ENCODE results near the gene SMKR1. TPM values are rescaled to one million over a fixed set of nuclear protein-coding genes. Genes with fewer than 3 reads are reported as not detected.

Gene SMKR1
- total RNA-seq, 1 experiment from 2014 or later = 7.4 TPM

DNA sequence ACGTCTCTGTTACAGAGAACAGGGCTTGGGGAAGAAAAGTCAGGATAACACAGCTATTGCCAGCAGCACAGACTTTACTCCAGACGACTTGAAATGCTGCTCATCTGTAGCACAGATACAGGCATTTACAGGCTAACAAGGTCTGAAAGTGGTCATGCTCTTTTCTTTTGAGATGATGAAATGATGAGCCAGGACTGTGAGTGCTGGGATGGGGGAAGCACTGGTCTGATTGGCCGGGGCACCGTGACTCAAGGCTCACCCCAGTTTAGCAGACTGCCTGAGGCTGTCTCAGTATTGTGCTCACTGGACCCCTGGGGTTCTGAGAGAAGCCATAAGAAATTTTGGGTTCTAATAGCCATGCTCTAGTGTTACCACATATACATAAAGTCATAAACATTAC lies 12.4 kb downstream of the SMKR1 start:
- H2AFZ ChIP-seq (ENCODE audit: low read length) = no peak overlapping the region
- no peak overlapping the region for H3K27ac ChIP-seq (ENCODE audit: low read length)
- H3K9me2 ChIP-seq (replicated peaks; ENCODE audit: low read length) = no peaks in the 10 kb centered on the region
- H3K4me1 ChIP-seq (ENCODE audit: insufficient read depth, low read length) = no peaks in the 10 kb centered on the region
- no peak for TF ChIP-seq EZH2 (IDR thresholded peaks at IDR 0.05; ENCODE audit: low read length, unreplicated experiment)
- no peak for TF ChIP-seq EZH2phosphoT487 (IDR thresholded peaks at IDR 0.05; ENCODE audit: borderline replicate concordance, low read length)
- H3K9ac ChIP-seq (ENCODE audit: low read length) = no peak overlapping the region
- H3K27me3 ChIP-seq (ENCODE audit: low read length) = no peaks in the 10 kb centered on the region
- no peak overlapping the region for H3K4me2 ChIP-seq (ENCODE audit: low read length)
- H3K9me3 ChIP-seq (ENCODE audit: low read length) = no peaks in the 10 kb centered on the region
- DNase-seq = no peak
- CTCF ChIA-PET = no interaction called here
- H3K4me3 ChIP-seq (ENCODE audit: low read length) = no peak overlapping the region
- no peak for ATAC-seq
- intact Hi-C loops (cut with micrococcal nuclease) = no loop called here
- BruUV-seq (replicated peaks) = no TSS peak
- H3K79me2 ChIP-seq (ENCODE audit: low read length) = no peaks in the 10 kb centered on the region
- H3K36me3 ChIP-seq (ENCODE audit: low read depth, low read length) = no peaks in the 10 kb centered on the region
- POLR2A ChIA-PET (ENCODE audit: unreplicated experiment) = no interaction called here
- H4K20me1 ChIP-seq (ENCODE audit: low read length) = no peaks in the 10 kb centered on the region
- no peaks in the 10 kb centered on the region for H3F3A ChIP-seq (ENCODE audit: low read length, unreplicated experiment)

DNA sequence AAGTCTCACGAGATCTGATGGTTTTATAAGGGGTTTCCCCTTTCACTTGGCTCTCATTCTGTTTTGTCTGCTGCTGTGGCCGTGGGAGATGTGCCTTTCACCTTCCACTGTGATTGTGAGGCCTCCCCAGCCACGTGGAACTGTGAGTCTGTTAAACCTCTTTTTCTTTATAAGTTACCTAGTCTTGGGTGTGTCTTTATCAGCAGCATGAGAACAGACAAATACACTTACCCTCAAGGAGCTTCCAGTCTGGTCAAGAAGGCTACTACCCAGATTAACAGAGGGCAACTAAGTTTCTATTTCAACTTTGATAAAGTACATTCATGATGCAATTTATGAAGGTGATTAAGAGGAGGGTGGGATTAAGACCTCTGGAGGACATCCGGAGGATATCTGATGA lies 13.1 kb downstream of the SMKR1 start:
- Histone ChIP-seq H3K4me3 (ENCODE audit: low read length) (no peak overlapping the region), H3K9me2 (replicated peaks; ENCODE audit: low read length) (no peaks in the 10 kb centered on the region), H3K9me3 (ENCODE audit: low read length) (no peaks in the 10 kb centered on the region), H4K20me1 (ENCODE audit: low read length) (no peaks in the 10 kb centered on the region), H3K79me2 (ENCODE audit: low read length) (no peaks in the 10 kb centered on the region), H3K27ac (ENCODE audit: low read length) (no peak overlapping the region), H3K4me2 (ENCODE audit: low read length) (no peak overlapping the region), H3K36me3 (ENCODE audit: low read depth, low read length) (no peaks in the 10 kb centered on the region), H3F3A (ENCODE audit: low read length, unreplicated experiment) (no peaks in the 10 kb centered on the region), H3K4me1 (ENCODE audit: insufficient read depth, low read length) (no peaks in the 10 kb centered on the region), H2AFZ (ENCODE audit: low read length) (no peak overlapping the region), H3K9ac (ENCODE audit: low read length) (no peak overlapping the region), H3K27me3 (ENCODE audit: low read length) (no peaks in the 10 kb centered on the region)
- intact Hi-C loops (cut with micrococcal nuclease) = no loop called here
- no peak for DNase-seq
- ChIA-PET POLR2A (ENCODE audit: unreplicated experiment) (interaction anchor here (0.7 kb wide), 1 partner anchor 225 kb away, joined by 6 read pairs; no protein-coding TSS in a partner anchor), CTCF (interaction anchor here (1.0 kb wide), 1 partner anchor 12 kb away, joined by 3 read pairs; no protein-coding TSS in a partner anchor)
- no peak for ATAC-seq
- TF ChIP-seq, protein P1, sequence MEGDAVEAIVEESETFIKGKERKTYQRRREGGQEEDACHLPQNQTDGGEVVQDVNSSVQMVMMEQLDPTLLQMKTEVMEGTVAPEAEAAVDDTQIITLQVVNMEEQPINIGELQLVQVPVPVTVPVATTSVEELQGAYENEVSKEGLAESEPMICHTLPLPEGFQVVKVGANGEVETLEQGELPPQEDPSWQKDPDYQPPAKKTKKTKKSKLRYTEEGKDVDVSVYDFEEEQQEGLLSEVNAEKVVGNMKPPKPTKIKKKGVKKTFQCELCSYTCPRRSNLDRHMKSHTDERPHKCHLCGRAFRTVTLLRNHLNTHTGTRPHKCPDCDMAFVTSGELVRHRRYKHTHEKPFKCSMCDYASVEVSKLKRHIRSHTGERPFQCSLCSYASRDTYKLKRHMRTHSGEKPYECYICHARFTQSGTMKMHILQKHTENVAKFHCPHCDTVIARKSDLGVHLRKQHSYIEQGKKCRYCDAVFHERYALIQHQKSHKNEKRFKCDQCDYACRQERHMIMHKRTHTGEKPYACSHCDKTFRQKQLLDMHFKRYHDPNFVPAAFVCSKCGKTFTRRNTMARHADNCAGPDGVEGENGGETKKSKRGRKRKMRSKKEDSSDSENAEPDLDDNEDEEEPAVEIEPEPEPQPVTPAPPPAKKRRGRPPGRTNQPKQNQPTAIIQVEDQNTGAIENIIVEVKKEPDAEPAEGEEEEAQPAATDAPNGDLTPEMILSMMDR (conservative IDR thresholded peaks at IDR 0.05; ENCODE audit: low read depth, low read length) = no peak
- TF ChIP-seq EZH2phosphoT487 (IDR thresholded peaks at IDR 0.05; ENCODE audit: borderline replicate concordance, low read length) (no peak), EZH2 (IDR thresholded peaks at IDR 0.05; ENCODE audit: low read length, unreplicated experiment) (no peak)
- BruUV-seq (replicated peaks) = no TSS peak

DNA sequence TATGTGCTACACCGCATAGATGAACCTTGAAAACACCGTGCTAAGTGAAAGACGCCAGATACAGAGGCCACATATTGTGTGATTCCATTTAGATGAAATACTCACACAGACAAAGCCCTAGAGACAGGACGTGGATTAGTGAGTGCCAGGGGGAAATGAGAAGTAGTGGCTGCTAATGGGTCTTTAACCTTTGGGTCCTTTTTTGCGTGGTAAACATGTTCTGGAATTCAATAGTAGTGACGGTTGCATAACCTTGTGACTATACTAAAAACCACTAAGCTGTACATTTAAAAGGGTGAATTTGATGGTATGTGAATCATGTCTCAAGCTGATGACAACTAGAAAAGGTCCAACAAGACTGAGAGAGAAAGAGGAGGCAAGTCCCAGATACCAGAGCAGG lies 15.6 kb downstream of the SMKR1 start:
- no peak for ATAC-seq
- intact Hi-C loops (cut with micrococcal nuclease) = no loop called here
- no peak overlapping the region for H3K27ac ChIP-seq (ENCODE audit: low read length)
- no peak for DNase-seq
- TF ChIP-seq EZH2 (IDR thresholded peaks at IDR 0.05; ENCODE audit: low read length, unreplicated experiment) (no peak), EZH2phosphoT487 (IDR thresholded peaks at IDR 0.05; ENCODE audit: borderline replicate concordance, low read length) (no peak)
- TF ChIP-seq, protein P1 (conservative IDR thresholded peaks at IDR 0.05; ENCODE audit: low read depth, low read length) = no peak
- no peaks in the 10 kb centered on the region for H3K27me3 ChIP-seq (ENCODE audit: low read length)
- BruUV-seq (replicated peaks) = no TSS peak
- no peaks in the 10 kb centered on the region for H3K9me2 ChIP-seq (replicated peaks; ENCODE audit: low read length)
- H4K20me1 ChIP-seq (ENCODE audit: low read length) = no peaks in the 10 kb centered on the region
- no peak overlapping the region for H3K4me3 ChIP-seq (ENCODE audit: low read length)
- no peaks in the 10 kb centered on the region for H3K36me3 ChIP-seq (ENCODE audit: low read depth, low read length)
- no peak overlapping the region for H2AFZ ChIP-seq (ENCODE audit: low read length)
- H3K79me2 ChIP-seq (ENCODE audit: low read length) = no peaks in the 10 kb centered on the region
- H3K9me3 ChIP-seq (ENCODE audit: low read length) = no peaks in the 10 kb centered on the region
- CTCF ChIA-PET = no interaction called here
- no peaks in the 10 kb centered on the region for H3K4me1 ChIP-seq (ENCODE audit: insufficient read depth, low read length)
- POLR2A ChIA-PET (ENCODE audit: unreplicated experiment) = no interaction called here
- H3K9ac ChIP-seq (ENCODE audit: low read length) = no peak overlapping the region
- H3K4me2 ChIP-seq (ENCODE audit: low read length) = no peak overlapping the region
- no peaks in the 10 kb centered on the region for H3F3A ChIP-seq (ENCODE audit: low read length, unreplicated experiment)
